GM21528 (cell line): Measurements from ENCODE around the gene A3GALT2.
"Not testable (repeated sequence)": the region's sequence is repeated elsewhere in the genome, so short reads cannot be mapped to it uniquely, and the experiment has no call there.

Experiments
- ATAC-seq: cut with Tn5 transposase; IDR thresholded peaks from one replicate; pipeline ENCODE4 v1.9.1; 2021; ENCODE audit warnings: mild to moderate bottlenecking, moderate library complexity; ENCODE audit not compliant: unreplicated experiment, low FRiP score

Gene A3GALT2

DNA sequence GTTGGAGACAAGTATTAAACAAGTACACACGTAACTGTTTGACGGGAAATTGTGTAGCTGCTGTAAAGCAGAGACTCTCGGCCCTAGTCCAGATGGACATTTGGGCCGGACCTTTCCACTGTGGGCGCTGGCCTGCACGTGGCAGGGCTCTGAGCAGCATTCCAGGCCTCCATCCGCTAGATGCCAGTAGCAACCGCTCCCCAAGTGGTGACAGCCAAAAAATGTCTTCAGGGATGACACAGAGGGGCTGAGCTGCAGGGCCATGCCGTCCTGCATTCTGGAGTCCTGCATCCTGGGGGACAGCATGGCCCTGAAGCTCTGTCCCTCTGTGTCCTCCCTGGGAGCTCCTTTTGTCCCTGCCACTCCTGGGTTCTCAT lies 24.8 kb downstream of the A3GALT2 start:
- ATAC-seq: no peak

DNA sequence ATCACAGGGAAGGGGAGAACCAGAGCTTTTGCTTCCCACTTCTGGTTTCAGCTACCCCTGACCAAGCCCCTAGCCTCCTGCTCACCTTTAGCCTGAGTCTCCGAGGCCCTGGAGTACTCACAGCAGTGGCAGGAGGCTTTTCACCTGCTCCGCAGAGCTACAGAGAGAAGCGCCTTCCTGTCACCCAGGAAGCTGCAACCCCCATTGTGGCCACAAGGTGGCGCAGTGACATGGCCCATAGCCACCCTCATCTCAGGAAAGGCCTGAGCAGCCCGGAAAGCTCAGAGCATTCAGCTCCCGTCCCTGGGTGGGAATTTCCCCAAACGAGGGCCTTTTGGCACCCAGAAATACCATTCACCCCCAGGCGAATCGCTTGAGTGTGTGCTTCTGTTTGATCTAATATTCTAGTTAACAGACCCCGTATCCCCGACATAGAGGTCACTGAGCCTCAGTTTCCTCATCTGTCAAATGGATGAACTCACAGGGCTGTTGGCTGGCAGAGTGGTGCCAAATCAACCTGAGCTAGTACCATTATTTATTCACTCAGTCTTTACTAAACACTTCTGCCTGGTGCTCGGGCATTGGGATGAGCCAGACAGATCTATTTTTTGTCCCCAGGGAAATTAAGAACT lies 25.3 kb downstream of the A3GALT2 start:
- ATAC-seq: no peak

DNA sequence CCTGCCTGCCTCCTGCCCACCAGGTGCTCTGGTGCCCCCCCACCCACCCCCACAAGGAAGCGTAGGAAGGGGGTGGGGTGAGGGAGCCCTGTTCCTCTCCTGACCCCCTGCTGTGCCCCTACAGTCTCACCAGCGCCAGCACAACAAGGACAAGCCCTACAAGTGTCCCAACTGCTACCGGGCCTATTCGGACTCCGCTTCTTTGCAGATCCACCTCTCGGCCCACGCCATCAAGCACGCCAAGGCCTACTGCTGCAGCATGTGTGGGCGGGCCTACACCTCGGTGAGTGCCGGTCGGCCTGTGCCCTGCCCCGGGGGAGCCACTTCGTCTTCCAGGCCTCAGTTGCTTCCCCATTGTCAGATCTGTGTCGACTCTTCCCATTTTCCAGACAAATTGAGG lies 25.9 kb downstream of the A3GALT2 start:
- ATAC-seq: no peak

DNA sequence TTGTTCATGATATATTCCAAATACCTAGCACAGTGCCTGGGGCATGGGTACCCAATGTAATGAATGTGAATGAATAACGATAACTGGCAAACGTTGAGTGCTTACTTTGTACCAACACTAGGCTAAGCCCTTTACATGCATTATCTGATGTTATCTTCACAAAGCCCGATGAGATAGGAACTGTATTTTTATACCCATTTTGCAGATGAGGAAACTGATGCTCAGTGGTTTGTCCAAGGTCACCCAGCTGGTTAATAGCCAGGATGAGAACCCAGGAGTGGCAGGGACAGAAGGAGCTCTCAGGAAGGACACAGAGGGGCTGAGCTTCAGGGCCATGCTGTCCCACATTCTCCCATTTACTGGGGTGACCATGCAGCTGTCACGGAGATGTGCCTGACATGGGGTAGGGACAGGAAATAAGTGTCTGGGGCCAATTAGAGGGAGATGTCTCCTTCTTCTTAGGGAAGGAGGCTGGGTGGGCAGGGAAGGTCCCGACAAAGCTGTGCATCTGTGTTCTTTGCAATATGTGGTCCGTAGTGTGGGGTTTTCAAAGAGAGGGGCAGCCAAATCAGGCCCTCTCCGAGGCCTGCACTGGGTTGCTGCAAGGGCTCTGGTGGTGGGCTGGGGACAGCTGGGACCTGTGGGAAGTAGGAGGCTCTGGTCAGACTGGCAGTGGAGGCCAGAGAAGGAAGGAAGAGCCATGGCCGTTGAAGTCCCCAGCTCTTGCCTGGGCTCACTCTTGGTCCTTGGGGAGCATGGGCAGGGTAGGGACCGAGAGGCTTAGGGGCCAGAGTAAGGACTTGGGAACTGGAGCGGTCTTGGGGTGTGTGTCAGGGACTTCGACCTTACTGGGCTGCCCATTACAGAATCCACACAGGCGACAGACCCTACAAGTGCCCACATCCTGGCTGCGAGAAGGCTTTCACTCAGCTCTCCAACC lies 26.6 kb downstream of the A3GALT2 start:
- ATAC-seq: no peak

- no peak for ATAC-seq
Measured at GRCh38 chr1:33292726-33293340, 28.1 kb downstream of the A3GALT2 start.

DNA sequence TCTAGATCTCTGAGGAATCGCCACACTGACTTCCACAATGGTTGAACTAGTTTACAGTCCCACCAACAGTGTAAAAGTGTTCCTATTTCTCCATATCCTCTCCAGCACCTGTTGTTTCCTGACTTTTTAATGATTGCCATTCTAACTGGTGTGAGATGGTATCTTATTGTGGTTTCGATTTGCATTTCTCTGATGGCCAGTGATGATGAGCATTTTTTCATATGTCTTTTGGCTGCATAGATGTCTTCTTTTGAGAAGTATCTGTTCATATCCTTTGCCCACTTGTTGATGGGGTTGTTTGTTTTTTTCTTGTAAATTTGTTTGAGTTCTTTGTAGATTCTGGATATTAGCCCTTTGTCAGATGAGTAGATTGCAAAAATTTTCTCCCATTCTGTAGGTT lies 30.3 kb downstream of the A3GALT2 start:
- not testable (repeated sequence) for ATAC-seq

- no peak for ATAC-seq
Measured at GRCh38 chr1:33289858-33290154, 31.1 kb downstream of the A3GALT2 start.

- no peak for ATAC-seq
Measured at GRCh38 chr1:33288976-33289857, 31.7 kb downstream of the A3GALT2 start.

- ATAC-seq: no peak
Measured at GRCh38 chr1:33287317-33287716, 33.6 kb downstream of the A3GALT2 start.

GRCh38 chr1:33286451-33287185 lies 34.3 kb downstream of the A3GALT2 start:
- no peak for ATAC-seq

DNA sequence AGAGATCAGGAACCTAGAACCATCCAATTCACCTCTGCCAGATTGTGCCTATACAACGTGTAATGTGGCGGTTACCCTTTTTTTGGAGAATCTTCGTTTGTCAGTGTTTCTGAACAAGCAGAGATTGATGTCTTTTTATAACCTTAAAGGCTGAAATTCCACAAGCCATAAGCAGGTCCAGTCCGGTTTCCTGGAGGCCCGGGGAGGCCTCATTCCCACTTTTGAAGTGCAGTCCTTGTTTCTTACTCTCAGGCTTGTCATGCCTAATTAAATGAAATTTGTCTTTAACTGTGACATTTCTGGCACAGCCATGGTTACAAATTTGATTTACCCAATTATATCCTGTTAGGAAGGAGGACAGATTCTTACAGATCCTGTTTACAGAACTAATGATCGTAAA lies 36.8 kb downstream of the A3GALT2 start:
- no peak for ATAC-seq

DNA sequence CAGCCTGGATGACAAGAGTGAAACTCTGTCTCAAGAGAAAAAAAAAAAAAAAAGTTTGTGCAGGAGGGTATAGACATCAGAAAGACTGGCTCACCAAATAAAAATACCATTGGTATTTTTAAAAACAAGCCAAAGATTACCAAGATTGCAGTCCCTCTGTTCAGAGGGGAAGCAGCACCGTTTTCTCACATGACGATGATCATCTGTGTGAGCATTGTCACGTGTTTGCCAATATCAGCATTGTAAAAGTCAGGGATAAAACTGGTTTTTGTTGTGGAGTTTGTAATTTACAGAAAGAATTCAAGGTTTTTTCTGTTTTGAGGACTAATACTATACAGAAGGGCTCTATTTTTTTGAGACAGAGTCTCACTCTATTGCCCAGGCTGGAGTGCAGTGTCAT lies 38.1 kb downstream of the A3GALT2 start:
- ATAC-seq: no peak

GRCh38 chr1:33281554-33282303 lies 39.2 kb downstream of the A3GALT2 start:
- no peak for ATAC-seq

- no peak for ATAC-seq
Measured at GRCh38 chr1:33280091-33280661, 40.7 kb downstream of the A3GALT2 start.

DNA sequence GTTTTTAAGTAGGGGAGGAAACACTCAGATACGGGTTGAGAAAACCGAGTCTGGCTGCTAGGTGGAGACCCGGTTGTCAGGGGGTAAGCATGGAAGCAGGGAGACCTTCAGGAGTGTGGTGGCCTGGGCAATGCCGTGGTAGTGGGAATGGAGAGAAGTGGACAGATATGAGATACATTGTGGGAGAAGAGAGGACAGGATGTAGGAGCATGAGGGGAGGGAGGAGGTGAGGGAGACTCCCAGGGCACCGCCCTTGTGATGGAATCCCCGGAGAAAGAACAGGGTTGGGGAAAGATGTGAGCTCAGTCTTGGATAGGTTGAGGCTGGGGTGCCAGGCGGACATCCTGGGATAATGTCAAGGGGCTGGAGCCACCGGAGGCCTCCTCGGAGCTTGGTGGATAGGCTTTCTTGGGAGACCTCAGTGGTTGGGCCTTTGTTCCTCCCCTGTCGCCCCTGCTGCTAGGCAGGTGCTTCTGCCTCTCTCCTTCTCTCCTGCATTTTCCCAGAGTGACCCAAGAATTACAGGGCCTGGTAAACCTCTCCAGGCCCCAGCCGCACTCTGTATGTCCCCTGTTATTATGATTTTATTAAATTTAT lies 43.3 kb downstream of the A3GALT2 start:
- no peak for ATAC-seq

DNA sequence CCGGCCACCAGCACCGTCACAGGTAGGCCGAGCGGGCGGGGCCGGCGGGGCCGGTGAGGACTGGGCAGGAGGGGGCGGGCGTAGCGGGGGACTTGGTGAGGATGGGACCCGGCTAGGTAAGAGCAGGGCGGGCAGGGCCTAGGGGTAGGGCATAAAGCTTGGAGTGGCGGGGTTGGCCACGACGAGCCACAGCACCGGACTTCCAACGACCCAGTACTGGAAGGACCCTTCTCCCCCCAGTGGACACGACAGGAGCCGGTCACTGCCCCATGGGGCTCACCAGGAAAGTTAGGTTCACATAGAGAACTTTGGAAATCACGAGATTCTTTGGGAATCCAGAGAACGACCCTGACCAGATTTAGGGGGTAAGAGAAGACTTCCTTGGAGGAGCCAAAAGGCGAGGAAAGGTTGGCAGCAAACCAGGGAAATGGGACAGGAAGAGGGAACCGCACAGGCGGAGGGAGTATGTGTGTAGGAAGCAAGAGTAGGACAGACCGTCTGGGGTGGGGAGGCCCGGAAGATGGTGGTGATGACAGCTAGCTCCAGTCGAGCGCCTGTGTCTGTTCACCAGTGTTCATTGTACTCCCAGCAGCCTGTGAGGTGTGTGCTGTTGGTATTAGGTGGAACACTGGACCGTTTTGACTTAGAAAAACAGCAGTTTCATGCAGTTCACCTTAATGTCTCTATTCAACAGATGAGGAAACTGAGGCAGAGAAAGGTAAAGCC lies 44.2 kb downstream of the A3GALT2 start:
- no peak for ATAC-seq

DNA sequence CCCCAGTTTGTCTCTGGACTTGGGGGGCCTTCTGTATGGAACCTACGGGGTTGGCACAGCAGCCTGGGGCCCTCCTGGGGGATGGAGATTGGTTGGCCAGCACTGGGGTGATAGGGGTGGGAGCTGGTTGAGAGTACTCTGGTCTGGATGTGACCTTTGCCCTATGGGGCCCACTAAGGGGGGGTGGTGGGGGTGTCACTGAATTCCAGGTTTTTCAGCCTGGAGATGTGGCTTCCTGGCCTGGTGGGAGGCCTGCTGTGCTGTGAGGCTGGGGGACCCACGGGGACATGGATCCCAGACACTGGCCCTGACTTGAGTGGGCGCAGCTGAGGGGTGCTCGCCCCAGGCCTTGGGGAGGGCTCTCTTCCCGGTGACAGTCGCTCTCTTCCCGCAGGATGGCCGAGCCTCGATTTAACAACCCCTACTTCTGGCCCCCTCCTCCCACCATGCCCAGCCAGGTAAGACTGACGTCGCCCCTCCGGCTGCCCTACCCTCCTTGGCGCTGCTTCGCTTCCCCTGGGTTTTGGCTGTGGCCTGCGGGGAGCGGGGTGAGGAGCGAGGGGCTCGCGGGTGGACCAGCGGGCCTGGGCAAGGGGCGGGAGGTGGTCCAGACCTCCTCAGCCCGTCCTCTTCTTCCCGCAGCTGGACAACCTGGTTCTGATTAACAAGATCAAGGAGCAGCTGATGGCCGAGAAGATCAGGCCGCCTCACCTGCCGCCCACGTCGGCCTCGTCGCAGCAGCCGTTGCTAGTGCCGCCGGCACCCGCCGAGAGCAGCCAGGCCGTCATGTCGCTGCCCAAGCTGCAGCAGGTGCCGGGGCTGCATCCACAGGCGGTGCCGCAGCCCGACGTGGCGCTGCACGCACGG lies 45.0 kb downstream of the A3GALT2 start:
- no peak for ATAC-seq
